ENCODE measurements around the gene CC2D1A.

Gene CC2D1A

GRCh38 chr19:13905634-13906520, at the start of gene CC2D1A, which contains the start of gene BRME1:
Gene CC2D1A (plus strand): TSS chr19:13906201. CDS start chr19:13906442, 241 bp downstream.
Gene BRME1 (minus strand): TSS chr19:13906117. CDS start chr19:13904892, 1,225 bp downstream.
- peak; percentile 90 for DNase-seq

GRCh38 chr19:13856497-13856896, 49.5 kb upstream of the CC2D1A start:
- no peak for DNase-seq

DNA sequence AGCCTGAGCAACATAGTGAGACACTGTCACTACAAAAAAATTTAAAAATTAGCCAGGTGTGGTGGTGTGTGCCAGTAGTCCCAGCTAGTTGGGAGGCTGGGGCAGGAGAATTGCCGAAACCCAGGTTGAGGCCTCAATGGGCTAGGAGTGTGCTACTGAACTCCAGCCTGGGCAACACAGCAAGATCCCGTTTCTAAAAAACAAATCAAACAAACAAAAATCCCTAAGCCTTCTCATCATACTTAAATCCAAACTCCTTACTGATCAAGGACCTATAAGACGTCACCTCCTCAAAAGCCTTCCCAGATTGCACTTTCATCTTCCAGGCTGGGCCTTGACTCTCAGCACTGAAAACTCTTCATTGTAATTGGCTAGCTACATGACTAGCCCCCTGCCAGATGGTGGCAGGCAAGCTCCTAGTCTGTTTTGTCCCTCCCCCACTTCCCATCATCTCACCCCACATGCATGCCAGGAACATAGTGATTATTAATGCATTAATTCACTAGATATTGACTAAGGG, 46.6 kb upstream of the CC2D1A start:
- no peak for DNase-seq

DNA sequence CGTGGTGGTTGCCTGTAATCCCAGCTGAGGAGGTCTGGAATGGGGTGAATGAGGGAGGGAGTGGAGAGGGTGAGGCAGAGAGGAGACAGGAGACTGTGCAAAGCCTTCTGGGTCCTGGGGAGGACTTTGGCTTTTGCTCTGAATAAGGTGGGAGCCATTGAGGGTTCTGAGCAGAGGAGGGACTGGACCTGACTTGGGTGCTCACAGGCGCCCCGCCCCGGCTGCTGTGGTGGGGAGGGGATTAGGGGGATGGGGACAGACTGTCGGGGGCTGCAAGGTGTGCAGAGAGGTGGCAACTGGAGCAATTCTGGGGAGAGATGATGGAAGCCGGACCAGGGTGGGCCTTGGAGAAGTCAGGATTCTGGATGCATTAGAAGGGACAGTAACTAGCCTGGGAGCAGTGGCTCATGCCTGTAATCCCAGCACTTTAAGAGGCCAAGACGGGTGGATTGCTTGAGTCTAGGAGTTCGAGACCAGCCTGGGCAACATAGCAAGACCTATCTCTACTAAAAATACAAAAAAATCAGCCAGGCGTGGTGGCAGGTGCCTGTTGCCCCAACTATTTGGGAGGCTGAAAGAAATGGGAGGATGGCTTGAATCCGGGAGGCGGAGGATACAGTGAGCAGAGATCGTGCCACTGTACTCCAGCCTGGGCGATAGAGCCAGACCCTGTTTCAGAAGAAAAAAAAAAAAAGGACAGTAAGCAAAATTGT, 45.2 kb upstream of the CC2D1A start:
- DNase-seq: no peak

DNA sequence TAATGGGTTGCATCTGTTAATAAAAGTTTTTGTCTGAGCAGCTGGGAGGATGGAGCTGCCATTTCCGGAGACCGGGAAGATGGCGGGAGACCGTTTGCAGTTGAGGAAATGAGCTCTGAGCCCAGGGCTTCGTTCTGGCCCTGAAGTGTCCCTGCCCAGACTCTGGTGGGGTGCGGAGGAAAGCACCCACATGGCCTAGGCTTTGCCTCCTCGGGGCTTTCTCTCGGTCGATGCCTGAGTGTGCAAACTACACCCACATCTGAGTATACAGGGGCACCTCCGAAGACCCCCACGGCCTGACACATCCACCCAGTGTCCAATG, 44.6 kb upstream of the CC2D1A start:
- no peak for DNase-seq

DNA sequence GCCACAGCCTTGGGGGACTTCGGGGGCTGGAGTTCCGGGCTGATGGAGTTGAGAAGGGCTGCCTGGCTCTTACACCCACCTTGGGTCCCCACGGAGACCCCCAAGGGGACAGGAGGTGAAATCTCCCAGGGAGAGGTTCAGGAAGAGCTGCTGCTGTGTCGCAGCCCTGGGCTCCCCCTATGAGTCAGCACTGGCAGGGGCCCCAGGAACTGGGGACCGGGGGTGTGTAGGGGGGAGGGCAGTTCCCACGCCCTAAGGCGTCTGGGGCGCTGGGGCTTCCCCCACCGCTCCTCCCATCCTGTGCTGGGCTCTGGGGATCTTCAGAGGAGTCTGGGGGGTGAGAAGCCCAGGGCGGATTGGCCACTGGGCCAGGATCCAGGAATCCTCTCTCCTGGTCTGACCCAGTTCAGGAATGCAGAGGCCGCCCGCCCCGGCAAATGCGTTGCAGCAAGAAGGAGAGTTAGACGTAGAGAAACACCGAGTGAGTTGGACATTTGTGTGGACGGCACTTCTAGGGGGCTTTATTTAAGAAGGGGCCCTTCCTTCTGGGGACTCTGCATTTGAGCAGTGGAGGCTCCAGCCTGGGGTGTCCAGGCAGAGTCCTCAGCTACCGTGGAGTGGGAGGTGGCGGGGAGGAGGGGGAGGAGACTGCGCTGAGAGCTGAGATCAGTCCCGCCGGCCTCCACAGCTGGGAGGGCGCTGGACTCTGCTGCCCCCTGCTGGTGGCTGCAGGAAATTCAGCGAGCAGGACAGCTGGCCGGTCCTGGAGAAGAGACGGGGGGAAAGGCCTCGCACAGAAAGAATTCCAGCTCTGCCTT, 44.1 kb upstream of the CC2D1A start:
- peak; percentile 70 for DNase-seq

- DNase-seq: no peak
Measured at GRCh38 chr19:13864046-13864666, 41.8 kb upstream of the CC2D1A start.

- DNase-seq: no peak
Measured at GRCh38 chr19:13864667-13865570, 41.1 kb upstream of the CC2D1A start.

- no peak for DNase-seq
Measured at GRCh38 chr19:13865571-13866462, 40.2 kb upstream of the CC2D1A start.

DNA sequence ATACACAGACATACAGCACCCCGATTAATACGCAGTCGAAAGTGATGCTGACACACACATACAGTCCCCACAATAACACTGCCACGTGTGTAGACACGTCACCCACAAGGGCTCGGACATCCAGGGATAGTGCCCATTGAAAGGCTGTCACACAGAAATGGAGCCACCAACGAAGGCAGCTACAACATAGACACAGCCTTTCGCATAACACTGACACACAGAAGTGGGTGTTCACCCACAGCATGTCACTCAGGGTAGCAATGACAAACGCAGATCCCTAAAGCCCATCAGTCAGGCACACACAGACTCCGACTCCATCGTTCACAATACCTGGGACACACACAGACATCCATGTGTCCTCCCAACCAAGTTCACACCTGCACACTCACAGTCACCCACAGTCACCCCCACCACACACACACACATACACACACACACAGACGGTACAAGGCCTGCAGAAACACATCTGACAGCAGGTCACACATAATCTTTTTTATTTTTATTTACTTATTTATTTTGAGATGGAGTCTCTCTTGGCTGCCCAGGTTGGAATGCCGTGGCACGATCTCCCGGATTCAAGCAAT, 39.4 kb upstream of the CC2D1A start:
- DNase-seq: no peak

GRCh38 chr19:13868663-13869062, 37.3 kb upstream of the CC2D1A start:
- DNase-seq: no peak

DNA sequence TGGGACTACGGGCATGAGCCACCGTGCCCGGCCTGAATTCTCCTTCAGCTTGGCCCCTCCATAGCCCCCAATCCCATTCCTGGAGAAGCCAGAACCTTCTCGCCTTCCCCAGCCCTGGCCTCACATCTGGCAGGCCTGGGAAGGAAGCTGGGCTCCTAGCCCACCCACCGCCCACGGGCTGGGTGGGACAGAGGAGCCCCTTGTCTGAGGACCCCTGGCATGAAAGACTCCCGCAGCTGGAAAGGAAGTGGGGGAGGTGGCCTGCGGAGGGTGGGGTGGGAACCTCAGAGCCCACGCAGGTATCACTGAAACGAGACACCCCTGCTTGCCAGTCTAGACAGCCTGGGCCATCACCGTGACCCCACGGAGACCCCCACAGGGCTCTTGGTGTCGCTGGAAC, 36.7 kb upstream of the CC2D1A start:
- DNase-seq: no peak

DNA sequence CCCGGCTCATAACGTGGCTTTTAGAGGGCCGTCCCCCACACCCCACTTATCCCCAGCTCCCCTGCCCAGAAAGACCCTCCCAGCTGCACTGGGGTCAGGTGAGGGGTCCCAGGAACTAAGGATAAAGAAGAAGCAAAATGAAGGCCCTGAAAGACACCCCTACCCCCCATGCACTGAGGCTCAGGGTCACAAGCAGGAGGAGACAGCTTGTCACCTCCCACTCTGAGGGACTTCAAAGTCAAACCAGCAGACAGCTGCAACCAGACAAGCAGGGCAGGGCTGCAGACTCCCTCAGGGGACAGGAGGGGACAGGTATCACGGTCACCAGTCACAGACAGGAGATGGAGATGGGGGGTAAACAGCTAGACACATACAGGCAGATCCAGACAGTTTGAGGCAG, 35.1 kb upstream of the CC2D1A start:
- DNase-seq: no peak

- DNase-seq: no peak
Measured at GRCh38 chr19:13872339-13872694, 33.7 kb upstream of the CC2D1A start.

GRCh38 chr19:13872695-13873389, 33.2 kb upstream of the CC2D1A start:
- DNase-seq: no peak

DNA sequence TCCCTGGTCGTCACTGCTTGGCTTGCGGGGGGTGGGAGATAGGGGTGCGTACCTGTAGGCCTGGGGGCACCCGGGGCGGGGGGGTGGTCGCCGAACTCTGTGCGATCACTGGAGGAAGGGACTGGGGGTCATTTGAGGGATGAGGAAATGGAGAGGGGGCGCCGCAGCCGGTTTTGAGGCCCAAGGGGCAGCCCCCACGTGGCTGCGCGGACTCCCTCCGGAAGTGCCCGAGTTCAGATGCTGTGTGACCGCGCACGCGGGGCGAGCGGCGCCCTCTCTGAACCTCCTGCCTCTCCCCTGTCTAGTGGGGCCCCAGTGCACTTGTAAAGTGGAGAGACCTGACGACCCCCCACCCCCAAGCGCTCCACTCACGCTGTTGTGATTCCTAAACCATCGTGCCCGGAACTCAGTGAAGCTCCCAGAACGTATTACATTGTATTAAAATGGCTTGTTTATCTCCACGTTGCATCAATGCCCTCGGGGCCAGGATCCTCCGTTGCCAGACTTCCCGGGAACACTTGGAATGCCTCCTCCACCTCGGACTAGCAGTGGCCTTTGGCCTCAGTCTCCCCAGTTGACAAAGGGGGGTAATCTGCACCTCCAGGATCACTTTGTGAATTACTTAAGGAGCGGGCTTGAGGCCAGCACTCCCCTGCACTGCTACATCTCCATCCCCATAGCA, 32.0 kb upstream of the CC2D1A start:
- no peak for DNase-seq

DNA sequence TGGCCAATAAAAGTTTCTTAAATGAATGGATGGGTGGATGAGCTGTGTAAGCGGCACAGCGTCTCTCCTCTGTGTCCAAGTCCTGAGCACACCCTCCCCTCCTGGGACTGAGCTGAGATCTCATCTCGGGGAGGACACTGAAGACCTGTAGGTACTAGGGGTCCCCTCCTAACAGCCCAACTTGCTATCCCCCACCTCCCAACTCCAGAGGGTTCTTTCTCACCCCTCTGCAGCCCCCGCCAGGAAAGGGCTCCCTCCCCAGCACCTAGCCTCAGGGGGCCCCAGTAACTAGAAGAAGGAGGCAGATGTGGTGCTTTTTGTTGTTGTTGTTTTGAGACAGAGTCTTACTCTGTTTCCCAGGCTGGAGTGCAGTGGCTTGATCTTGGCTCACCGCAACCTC, 30.2 kb upstream of the CC2D1A start:
- DNase-seq: no peak

GRCh38 chr19:13876834-13877233, 29.2 kb upstream of the CC2D1A start, which contains the start of gene NANOS3:
Gene NANOS3 (plus strand): TSS chr19:13877134. CDS start chr19:13877249, 115 bp downstream.
- no peak for DNase-seq

DNA sequence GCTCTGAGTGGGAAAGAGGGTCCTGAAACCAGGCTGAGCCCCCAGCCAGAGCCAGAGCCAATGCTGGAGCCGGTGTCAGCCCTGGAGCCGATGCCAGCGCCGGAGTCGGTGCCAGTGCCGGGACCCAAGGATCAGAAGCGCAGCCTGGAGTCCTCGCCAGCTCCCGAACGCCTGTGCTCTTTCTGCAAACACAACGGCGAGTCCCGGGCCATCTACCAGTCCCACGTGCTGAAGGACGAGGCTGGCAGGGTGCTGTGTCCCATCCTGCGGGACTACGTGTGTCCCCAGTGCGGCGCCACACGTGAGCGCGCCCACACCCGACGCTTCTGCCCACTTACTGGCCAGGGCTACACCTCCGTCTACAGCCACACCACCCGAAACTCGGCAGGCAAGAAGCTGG, 28.7 kb upstream of the CC2D1A start:
- DNase-seq: no peak

Data from NCI-H345 (cell line).